ENCODE data around the gene TNIK.
A peak's percentile ranks its signal among the peaks of the same experiment; 100 is the strongest.

DNA sequence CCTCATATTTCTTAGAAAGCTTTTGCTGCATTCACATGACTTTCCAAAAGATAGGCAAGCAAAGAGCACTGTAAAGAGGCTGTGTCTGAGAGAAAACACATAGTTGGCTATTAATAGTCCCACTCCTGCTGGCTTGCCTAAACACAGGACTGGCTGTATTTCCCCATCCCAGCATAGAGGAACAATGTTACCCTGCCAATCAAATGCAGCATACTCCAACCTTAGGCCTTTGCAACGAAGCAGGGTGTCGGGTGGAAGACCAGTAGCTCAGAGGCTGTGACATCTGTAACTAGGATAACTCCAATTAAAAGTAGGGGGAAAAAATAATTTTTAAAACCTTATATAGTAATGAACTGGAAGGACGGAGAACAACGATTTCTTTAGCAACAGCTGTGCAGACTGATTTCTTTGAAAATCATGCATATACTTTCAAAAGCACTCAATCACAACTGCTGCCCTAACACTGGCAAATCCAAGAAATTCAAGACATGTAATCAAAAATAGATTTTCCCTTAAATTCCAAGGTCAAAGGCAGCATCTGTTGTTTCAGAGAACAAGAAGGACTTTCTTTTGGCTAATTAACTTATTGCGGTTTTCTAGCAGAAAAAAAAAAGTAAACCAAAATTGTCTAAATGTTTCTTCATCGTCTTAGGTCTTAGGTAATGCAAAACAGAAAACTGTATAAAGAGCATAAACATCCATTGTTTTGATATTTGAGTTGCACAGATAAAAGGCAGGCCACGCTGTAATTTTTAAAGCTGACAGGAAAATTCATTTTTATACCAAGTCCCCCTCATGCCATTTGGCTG lies 139.3 kb downstream of the TNIK start:
- TF ChIP-seq, protein P1, sequence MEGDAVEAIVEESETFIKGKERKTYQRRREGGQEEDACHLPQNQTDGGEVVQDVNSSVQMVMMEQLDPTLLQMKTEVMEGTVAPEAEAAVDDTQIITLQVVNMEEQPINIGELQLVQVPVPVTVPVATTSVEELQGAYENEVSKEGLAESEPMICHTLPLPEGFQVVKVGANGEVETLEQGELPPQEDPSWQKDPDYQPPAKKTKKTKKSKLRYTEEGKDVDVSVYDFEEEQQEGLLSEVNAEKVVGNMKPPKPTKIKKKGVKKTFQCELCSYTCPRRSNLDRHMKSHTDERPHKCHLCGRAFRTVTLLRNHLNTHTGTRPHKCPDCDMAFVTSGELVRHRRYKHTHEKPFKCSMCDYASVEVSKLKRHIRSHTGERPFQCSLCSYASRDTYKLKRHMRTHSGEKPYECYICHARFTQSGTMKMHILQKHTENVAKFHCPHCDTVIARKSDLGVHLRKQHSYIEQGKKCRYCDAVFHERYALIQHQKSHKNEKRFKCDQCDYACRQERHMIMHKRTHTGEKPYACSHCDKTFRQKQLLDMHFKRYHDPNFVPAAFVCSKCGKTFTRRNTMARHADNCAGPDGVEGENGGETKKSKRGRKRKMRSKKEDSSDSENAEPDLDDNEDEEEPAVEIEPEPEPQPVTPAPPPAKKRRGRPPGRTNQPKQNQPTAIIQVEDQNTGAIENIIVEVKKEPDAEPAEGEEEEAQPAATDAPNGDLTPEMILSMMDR (IDR thresholded peaks at IDR 0.05) = no peak
- no peak for TF ChIP-seq POLR2A (IDR thresholded peaks at IDR 0.05)
- TF ChIP-seq POLR2AphosphoS5 (IDR thresholded peaks at IDR 0.05) = peak in 1 of 3 donors; percentile 11
- no peak for TF ChIP-seq EP300 (IDR thresholded peaks at IDR 0.05)

Measured in stomach (tissue), 4 donors.